Vagina (tissue), 2 donors: ENCODE measurements around the gene FCER2. TPM values are rescaled to one million over a fixed set of nuclear protein-coding genes. Genes with fewer than 3 reads are reported as not detected.

ENCODE experiments used
- DNase-seq, 2 donors: peaks; one replicate each; pipeline ENCODE4 v3.0.0-alpha.2; 2017; ENCODE audit errors: extremely low spot score in 2 of 2
- H3K27ac ChIP-seq: fragments of 200-600 bp; sonication (generic); one replicate; pipeline ENCODE4 v1.5.1; 2019
- H3K27me3 ChIP-seq: fragments of 200-600 bp; sonication (generic); one replicate; pipeline ENCODE4 v1.5.1; 2019
- H3K36me3 ChIP-seq, 2 donors: fragments of 200-600 bp; sonication (generic); one replicate each; pipeline ENCODE4 v1.5.1; 2017 to 2019
- H3K4me1 ChIP-seq: fragments of 200-600 bp; sonication (generic); one replicate; pipeline ENCODE4 v1.5.1; 2019
- H3K4me3 ChIP-seq, 2 donors: fragments of 200-600 bp; sonication (generic); 1 replicate in 1 of 2; 2 replicates in 1 of 2; pipeline ENCODE4 v1.5.1; 2016 to 2019
- H3K9me3 ChIP-seq: fragments of 200-600 bp; sonication (generic); one replicate; pipeline ENCODE4 v1.5.1; 2019
- POLR2A ChIP-seq, 2 donors: fragments of 450-650 bp; IDR thresholded peaks; one replicate each; pipeline ENCODE4 v1.6.1; 2017; ENCODE audit warnings: antibody characterized with exemption in 2 of 2, mild to moderate bottlenecking in 2 of 2, moderate library complexity in 2 of 2
- POLR2AphosphoS5 ChIP-seq, 2 donors: sonication (generic); formaldehyde crosslinking; IDR thresholded peaks; one replicate each; pipeline ENCODE4 v1.9.0; 2017; ENCODE audit warnings: antibody characterized with exemption in 2 of 2, mild to moderate bottlenecking in 2 of 2, low read depth in 1 of 2; ENCODE audit not compliant: insufficient read depth in 1 of 2
- intact Hi-C: fragments of 100-400 bp; cut with DNase I; formaldehyde crosslinking; loops from one replicate; pipeline ENCODE4 v1.15.1; 2023
- total RNA-seq: library from RNA; depleted of rRNA; stranded (reverse); fragments of >200 nt; gene quantifications from one replicate; pipeline ENCODE4 v1.2.3, GENCODE V29; 2016
- TF ChIP-seq, protein P1 (sequence below), 3 experiments: fragments of 450-650 bp in 2 of 3; fragments of 200-600 bp in 1 of 3; sonication (generic) in 1 of 3; IDR thresholded peaks; one replicate each; pipeline ENCODE4 v1.5.1; 2017 to 2019; ENCODE audit warnings: antibody characterized with exemption in 3 of 3, mild to moderate bottlenecking in 2 of 3, moderate library complexity in 2 of 3

FCER2 gene
- total RNA-seq, 1 donor from 2014 or later: not detected

DNA sequence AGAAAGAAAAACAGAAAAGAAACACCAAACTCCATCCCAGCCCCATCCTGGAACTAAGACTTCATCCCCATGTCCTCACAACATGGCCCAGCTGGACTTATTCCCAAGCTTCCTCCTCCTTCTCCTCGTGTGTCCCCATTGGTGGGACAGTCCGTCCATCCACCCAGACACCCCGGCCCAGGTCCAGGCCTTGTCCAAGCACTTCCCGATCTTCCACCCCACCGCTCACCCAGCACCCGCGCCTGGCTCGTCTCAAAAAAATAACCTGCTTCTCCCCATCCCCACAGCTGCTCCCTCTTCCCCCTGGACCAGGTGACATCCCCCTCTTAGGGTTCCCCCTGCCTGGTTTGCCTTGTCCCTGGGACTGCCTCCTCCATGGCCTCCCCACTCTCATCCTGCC, 1.4 kb upstream of the FCER2 start:
- H3K27me3 ChIP-seq: no peaks in the 10 kb centered on the region
- H3K4me1 ChIP-seq: no peaks in the 10 kb centered on the region
- H3K27ac ChIP-seq: no peak overlapping the region
- no peak overlapping the region for H3K4me3 ChIP-seq
- TF ChIP-seq, protein P1, sequence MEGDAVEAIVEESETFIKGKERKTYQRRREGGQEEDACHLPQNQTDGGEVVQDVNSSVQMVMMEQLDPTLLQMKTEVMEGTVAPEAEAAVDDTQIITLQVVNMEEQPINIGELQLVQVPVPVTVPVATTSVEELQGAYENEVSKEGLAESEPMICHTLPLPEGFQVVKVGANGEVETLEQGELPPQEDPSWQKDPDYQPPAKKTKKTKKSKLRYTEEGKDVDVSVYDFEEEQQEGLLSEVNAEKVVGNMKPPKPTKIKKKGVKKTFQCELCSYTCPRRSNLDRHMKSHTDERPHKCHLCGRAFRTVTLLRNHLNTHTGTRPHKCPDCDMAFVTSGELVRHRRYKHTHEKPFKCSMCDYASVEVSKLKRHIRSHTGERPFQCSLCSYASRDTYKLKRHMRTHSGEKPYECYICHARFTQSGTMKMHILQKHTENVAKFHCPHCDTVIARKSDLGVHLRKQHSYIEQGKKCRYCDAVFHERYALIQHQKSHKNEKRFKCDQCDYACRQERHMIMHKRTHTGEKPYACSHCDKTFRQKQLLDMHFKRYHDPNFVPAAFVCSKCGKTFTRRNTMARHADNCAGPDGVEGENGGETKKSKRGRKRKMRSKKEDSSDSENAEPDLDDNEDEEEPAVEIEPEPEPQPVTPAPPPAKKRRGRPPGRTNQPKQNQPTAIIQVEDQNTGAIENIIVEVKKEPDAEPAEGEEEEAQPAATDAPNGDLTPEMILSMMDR (IDR thresholded peaks at IDR 0.05): no peak
- TF ChIP-seq POLR2A (IDR thresholded peaks at IDR 0.05) (no peak), POLR2AphosphoS5 (IDR thresholded peaks at IDR 0.05; ENCODE audit: insufficient read depth in 1 of 2, low read depth in 1 of 2) (no peak)
- no peaks in the 10 kb centered on the region for H3K9me3 ChIP-seq
- intact Hi-C loops: no loop called here
- no peaks in the 10 kb centered on the region for H3K36me3 ChIP-seq
- DNase-seq: no peak

DNA sequence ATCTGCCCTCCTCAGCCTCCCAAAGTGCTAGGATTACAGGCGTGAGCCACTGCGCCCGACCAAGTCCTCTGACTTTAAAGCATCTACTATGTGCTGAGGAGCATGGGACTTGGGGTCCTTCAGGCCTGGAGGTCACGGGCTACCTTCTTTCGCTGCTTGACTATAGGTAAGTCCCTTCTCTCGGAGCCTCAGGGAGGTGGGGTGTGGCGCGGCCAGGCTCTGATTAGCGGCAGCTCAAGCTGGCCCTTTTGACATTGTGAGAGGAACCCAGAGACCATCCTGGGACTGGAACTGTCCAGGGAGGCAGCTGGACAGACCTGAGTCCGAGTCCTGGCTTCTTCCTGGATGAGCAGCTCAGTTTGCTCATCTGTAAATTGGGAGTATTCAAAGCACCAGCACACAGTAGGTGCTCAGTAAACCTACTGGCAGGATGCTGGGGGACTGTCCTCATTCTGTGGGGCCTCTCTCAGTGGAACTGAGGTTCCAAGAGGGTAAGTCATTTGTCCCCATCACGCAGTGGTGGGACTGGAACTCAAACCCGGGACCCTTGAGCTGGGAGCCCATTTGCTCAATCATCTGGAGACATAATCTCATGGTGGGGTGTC, 780 bp downstream of the FCER2 start:
- H3K36me3 ChIP-seq: no peaks in the 10 kb centered on the region
- TF ChIP-seq POLR2A (IDR thresholded peaks at IDR 0.05) (no peak), POLR2AphosphoS5 (IDR thresholded peaks at IDR 0.05; ENCODE audit: insufficient read depth in 1 of 2, low read depth in 1 of 2) (no peak)
- TF ChIP-seq, protein P1 (IDR thresholded peaks at IDR 0.05): no peak
- no peak for DNase-seq

DNA sequence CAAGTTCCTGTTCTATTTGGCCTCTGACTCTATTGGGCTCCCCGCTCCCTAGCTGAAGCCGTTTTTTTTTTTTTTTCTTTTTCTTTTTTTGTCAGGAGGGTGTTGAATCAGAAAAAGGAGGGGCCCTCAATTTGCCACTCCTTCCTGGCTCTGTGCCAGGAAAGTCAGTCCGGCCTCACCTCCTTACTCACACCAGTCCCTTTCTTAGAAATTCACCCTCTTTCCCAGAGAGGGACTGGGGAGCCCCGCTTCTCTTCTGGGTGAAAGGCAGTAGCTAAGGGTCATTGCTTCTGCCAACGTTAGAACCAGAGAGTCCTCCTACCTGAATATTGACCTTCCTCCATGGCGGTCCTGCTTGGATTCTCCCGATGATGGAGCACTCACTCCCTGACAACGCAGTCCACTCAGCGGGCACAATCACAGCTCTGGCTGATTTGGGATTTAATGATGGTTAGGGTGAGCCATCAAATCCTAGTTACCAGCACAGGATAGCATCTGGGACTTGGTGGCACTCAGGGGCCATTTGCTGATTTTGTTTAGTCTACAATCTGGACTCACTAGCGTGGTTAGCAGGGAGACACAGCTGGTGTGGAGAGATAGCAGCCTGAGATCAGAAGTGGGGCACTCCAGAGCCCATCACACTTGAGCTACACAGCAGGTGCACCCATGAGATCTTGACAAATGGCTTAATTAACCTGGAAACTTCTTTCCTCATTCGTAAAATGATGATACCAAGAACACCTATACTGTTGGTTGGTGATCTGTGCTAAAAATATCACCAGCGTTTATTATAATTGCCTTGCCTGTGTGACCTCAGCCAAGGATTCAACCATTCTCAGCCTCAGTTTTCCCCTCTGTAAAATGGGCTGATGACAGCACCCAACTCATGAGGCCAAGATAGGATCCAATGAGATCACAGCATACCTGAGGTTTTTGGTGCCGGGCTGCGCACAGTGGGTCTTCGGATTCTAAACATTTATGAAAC, 2.2 kb downstream of the FCER2 start:
- Histone ChIP-seq H3K27me3 (no peaks in the 10 kb centered on the region), H3K4me3 (no peak overlapping the region), H3K36me3 (no peaks in the 10 kb centered on the region), H3K9me3 (no peaks in the 10 kb centered on the region), H3K27ac (no peak overlapping the region), H3K4me1 (no peaks in the 10 kb centered on the region)
- intact Hi-C loops: no loop called here
- TF ChIP-seq POLR2A (IDR thresholded peaks at IDR 0.05) (no peak), POLR2AphosphoS5 (IDR thresholded peaks at IDR 0.05; ENCODE audit: insufficient read depth in 1 of 2, low read depth in 1 of 2) (no peak)
- TF ChIP-seq, protein P1 (IDR thresholded peaks at IDR 0.05): no peak
- no peak for DNase-seq

More for the DNA sequence above, 780 bp downstream of the FCER2 start:
- intact Hi-C loops: no loop called here
- no peak overlapping the region for H3K27ac ChIP-seq
- no peaks in the 10 kb centered on the region for H3K27me3 ChIP-seq
- no peaks in the 10 kb centered on the region for H3K9me3 ChIP-seq
- H3K4me1 ChIP-seq: no peaks in the 10 kb centered on the region
- no peak overlapping the region for H3K4me3 ChIP-seq

DNA sequence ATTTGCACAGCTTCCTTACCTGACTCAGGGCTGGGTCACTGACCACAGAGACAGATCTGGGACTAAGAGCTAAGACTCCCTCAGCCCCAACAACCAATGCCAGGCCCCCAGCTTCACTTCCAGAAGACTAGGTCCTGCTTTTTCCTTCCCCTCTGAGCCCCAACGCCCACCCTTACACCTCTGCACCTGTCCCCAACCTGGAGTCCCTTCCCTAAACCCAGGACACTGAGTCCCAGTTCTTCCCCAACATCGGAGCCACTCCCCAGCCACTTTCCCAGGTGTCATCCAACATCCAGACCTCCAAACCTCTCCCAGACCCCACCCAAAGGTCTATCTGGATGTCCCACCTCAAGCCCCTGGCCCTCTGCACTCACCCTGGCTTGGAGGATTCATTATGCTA, 2.9 kb downstream of the FCER2 start:
- Histone ChIP-seq H3K27ac (no peak overlapping the region), H3K4me3 (no peak overlapping the region), H3K27me3 (no peaks in the 10 kb centered on the region), H3K4me1 (no peaks in the 10 kb centered on the region), H3K9me3 (no peaks in the 10 kb centered on the region), H3K36me3 (no peaks in the 10 kb centered on the region)
- TF ChIP-seq POLR2AphosphoS5 (IDR thresholded peaks at IDR 0.05; ENCODE audit: insufficient read depth in 1 of 2, low read depth in 1 of 2) (no peak), POLR2A (IDR thresholded peaks at IDR 0.05) (no peak)
- TF ChIP-seq, protein P1 (IDR thresholded peaks at IDR 0.05): no peak
- intact Hi-C loops: no loop called here
- DNase-seq: no peak
